ENCODE data around the gene TICAM1. TPM values are rescaled to one million over a fixed set of nuclear protein-coding genes. Genes with fewer than 3 reads are reported as not detected.

Gene TICAM1
- total RNA-seq, 1 donor from 2014 or later: 2.3 TPM

DNA sequence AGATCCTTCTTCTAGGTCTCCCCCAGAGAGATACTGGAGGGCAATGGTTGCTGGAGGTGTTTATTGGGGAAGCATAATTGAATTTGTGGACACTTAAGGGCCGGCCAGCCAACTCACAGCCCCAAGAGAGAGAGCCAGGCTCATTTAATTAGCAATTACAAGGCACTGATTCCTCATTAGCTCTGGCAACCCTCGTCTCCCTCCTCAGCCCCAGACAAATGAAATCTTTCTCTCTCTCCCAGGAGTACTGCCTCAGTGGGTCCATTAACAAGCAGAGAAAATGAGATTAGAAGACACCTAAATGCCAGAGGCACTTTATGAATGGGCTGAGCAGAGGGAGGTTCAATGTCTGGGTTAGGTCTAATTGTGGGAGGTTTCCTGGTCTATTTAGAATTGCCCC, 58.9 kb downstream of the TICAM1 start:
- DNase-seq (ENCODE audit: low read depth in 2 of 2): no peak

DNA sequence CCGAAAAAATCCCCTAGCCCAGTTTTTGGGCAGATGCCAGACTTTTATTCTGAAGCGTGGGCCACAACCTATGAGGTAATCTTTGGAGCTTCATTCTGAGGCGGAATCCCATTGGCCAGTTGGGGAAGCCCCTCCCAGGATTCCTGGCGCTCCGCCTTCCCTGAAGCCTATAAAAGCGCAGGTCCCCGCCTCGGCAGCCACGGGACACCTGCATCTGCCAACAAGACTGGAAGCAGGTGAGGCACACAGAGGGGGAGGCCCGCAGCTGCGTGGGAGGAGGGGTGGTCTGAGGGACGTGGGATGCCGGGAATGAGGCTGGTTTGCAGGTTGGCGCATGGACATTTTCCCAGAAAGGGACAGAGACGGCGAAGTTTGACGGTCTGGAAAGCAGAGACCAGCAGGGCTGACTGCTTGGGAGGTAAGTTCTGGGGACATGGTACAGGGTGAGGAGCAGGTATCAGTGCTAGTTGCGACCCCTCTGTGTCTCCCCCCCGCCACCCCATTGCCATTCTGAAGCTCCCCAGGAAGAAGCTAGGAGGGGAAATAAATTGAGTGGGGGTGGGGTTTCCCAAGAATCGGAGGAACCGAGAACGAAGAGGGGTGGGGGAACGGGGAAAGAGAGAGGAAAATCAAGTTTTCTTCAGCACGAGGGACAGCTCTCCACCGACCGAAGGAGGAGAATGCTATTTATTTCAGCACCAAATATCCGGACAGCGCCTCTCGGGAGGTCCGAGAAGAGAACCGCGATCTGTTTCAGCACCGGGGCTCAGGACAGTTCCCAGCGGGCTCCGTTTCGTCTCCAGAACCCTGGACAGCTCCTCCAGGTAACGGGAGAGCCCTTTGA, 62.4 kb downstream of the TICAM1 start:
- peak; percentile 61 to 84 for DNase-seq (ENCODE audit: low read depth in 2 of 2)

Other genes with a start within 250 kb of the TICAM1 start
- gene TNFAIP8L1, start 192.2 kb downstream of the TICAM1 start, total RNA-seq: 68.8 and 83.8 TPM in 2 replicates
- 148 and 176 TPM in 2 replicates for gene MYDGF, start 161.4 kb downstream of the TICAM1 start, total RNA-seq
- 13.0 and 20.6 TPM in 2 replicates for gene DPP9, start 107.9 kb downstream of the TICAM1 start, total RNA-seq
- 11.6 and 16.9 TPM in 2 replicates for gene FEM1A, start 40.0 kb downstream of the TICAM1 start, total RNA-seq
- 75.1 and 97.5 TPM in 2 replicates for gene PLIN3, start 36.0 kb upstream of the TICAM1 start, total RNA-seq
- gene ARRDC5, start 71.2 kb upstream of the TICAM1 start, total RNA-seq: under 0.01 TPM in 1 of 2 replicates, not detected in the other
- gene UHRF1, start 77.8 kb upstream of the TICAM1 start, total RNA-seq: 18.3 and 27.1 TPM in 2 replicates
- gene KDM4B, start 137.4 kb upstream of the TICAM1 start, total RNA-seq: 9.5 and 13.7 TPM in 2 replicates

Measured in dermis microvascular lymphatic vessel endothelial cell (primary cell).